DOHH2 (cell line): Measurements from ENCODE around the gene PKHD1.

Source experiments
- H3F3A ChIP-seq: fragments of 200-600 bp; sonication (generic), shearing (Covaris generic); 2 replicates; pipeline ENCODE4 v1.6.0; 2016; ENCODE audit warnings: antibody characterized with exemption, mild to moderate bottlenecking; ENCODE audit not compliant: control insufficient read depth, insufficient read depth
- H3K27ac ChIP-seq: fragments of 200-600 bp; sonication (generic); 2 replicates; pipeline ENCODE4 v1.5.1; 2014; ENCODE audit warnings: low read depth, mild to moderate bottlenecking, low read length, moderate library complexity
- H3K27me3 ChIP-seq: fragments of 200-600 bp; sonication (generic); 2 replicates; pipeline ENCODE4 v1.6.1; 2014; ENCODE audit warnings: mild to moderate bottlenecking, low read length, mixed read lengths; ENCODE audit not compliant: control insufficient read depth
- H3K36me3 ChIP-seq: fragments of 200-600 bp; sonication (generic); 2 replicates; pipeline ENCODE4 v1.6.1; 2014; ENCODE audit warnings: mild to moderate bottlenecking, low read length, moderate library complexity, mixed read lengths; ENCODE audit not compliant: control insufficient read depth
- H3K4me1 ChIP-seq: fragments of 200-600 bp; sonication (generic); 2 replicates; pipeline ENCODE4 v1.6.1; 2014; ENCODE audit warnings: mild to moderate bottlenecking, low read length, mixed read lengths; ENCODE audit not compliant: control insufficient read depth
- H3K4me2 ChIP-seq: fragments of 200-600 bp; sonication (generic); 2 replicates; pipeline ENCODE4 v1.6.0; 2014; ENCODE audit warnings: mild to moderate bottlenecking, low read length, moderate library complexity
- H3K4me3 ChIP-seq: fragments of 200-600 bp; sonication (generic); 2 replicates; pipeline ENCODE4 v1.5.1; 2014; ENCODE audit warnings: mild to moderate bottlenecking, low read length, mixed read lengths
- H3K79me2 ChIP-seq: fragments of 200-600 bp; sonication (generic); 2 replicates; pipeline ENCODE4 v1.6.1; 2014; ENCODE audit warnings: mild to moderate bottlenecking, low read length, mixed read lengths; ENCODE audit not compliant: control insufficient read depth
- H3K9me2 ChIP-seq: fragments of 200-600 bp; sonication (generic); replicated peaks from 2 replicates; pipeline ENCODE4 v1.6.1; 2014; ENCODE audit warnings: mild to moderate bottlenecking, low read length, mixed read lengths; ENCODE audit not compliant: control insufficient read depth
- H3K9me3 ChIP-seq: fragments of 200-600 bp; sonication (generic); 2 replicates; pipeline ENCODE4 v1.6.1; 2014; ENCODE audit warnings: antibody characterized with exemption, low read length, mixed read lengths; ENCODE audit not compliant: control insufficient read depth, insufficient read depth
- H4K20me1 ChIP-seq: fragments of 200-600 bp; sonication (generic); 2 replicates; pipeline ENCODE4 v1.6.0; 2014; ENCODE audit warnings: low read depth, mild to moderate bottlenecking, antibody characterized with exemption, low read length, moderate library complexity; ENCODE audit not compliant: control insufficient read depth, insufficient read depth
- CTCF ChIP-seq: fragments of 200-600 bp; sonication (generic); IDR thresholded peaks from one replicate; pipeline ENCODE4 v1.5.1; 2014; ENCODE audit warnings: antibody characterized with exemption, mild to moderate bottlenecking, low read depth, low read length; ENCODE audit not compliant: poor library complexity, severe bottlenecking
- EZH2phosphoT487 ChIP-seq: fragments of 200-600 bp; sonication (generic); IDR thresholded peaks from 2 replicates; pipeline ENCODE4 v1.6.1; 2017; ENCODE audit warnings: borderline replicate concordance, mild to moderate bottlenecking, antibody characterized with exemption, low read length, moderate library complexity, mixed read lengths

Gene PKHD1

GRCh38 chr6:51846531-51846930, 240.9 kb downstream of the PKHD1 start:
- Histone ChIP-seq H4K20me1 (no peaks in the 10 kb centered on the region), H3K4me3 (no peak overlapping the region), H3F3A (no peaks in the 10 kb centered on the region), H3K36me3 (no peaks in the 10 kb centered on the region), H3K4me1 (no peaks in the 10 kb centered on the region), H3K9me2 (no peaks in the 10 kb centered on the region), H3K9me3 (no peaks in the 10 kb centered on the region), H3K79me2 (no peaks in the 10 kb centered on the region), H3K4me2 (no peak overlapping the region), H3K27me3 (no peaks in the 10 kb centered on the region), H3K27ac (no peak overlapping the region)
- TF ChIP-seq EZH2phosphoT487: no peak
- TF ChIP-seq CTCF: no peak

DNA sequence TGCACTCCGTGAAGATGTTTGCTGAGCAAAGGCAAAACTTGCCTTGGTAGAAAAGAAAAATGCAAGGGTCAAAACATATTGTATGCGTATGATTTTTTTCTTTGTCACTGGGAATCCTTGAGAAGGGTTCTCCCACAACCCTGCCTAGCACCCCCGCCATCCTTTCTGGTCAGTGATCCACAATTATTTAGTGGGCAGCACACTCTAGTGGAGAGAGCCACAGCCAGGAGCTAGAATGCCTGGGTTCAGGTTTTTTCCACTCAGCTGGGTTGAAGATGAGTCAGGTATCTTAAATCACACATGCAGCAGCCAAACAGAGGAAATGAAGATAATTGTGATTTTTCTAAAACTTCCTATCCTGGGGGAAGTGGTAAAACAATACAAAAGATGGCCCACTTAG, 243.1 kb downstream of the PKHD1 start:
- no peak overlapping the region for H3K27ac ChIP-seq
- no peak overlapping the region for H3K4me3 ChIP-seq
- TF ChIP-seq CTCF: peak; percentile 24
- no peak for TF ChIP-seq EZH2phosphoT487
- H3K79me2 ChIP-seq: no peaks in the 10 kb centered on the region
- no peaks in the 10 kb centered on the region for H3K27me3 ChIP-seq
- H3K4me1 ChIP-seq: no peaks in the 10 kb centered on the region
- no peaks in the 10 kb centered on the region for H4K20me1 ChIP-seq
- H3K36me3 ChIP-seq: no peaks in the 10 kb centered on the region
- H3K9me3 ChIP-seq: no peaks in the 10 kb centered on the region
- H3K4me2 ChIP-seq: no peak overlapping the region
- H3K9me2 ChIP-seq: no peaks in the 10 kb centered on the region
- H3F3A ChIP-seq: no peaks in the 10 kb centered on the region

- no peaks in the 10 kb centered on the region for H4K20me1 ChIP-seq
- no peaks in the 10 kb centered on the region for H3K36me3 ChIP-seq
- no peaks in the 10 kb centered on the region for H3K9me2 ChIP-seq
- no peak overlapping the region for H3K4me3 ChIP-seq
- TF ChIP-seq CTCF (no peak), EZH2phosphoT487 (no peak)
- no peak overlapping the region for H3K4me2 ChIP-seq
- no peaks in the 10 kb centered on the region for H3K4me1 ChIP-seq
- H3F3A ChIP-seq: no peaks in the 10 kb centered on the region
- no peaks in the 10 kb centered on the region for H3K79me2 ChIP-seq
- H3K27me3 ChIP-seq: no peaks in the 10 kb centered on the region
- no peak overlapping the region for H3K27ac ChIP-seq
- no peaks in the 10 kb centered on the region for H3K9me3 ChIP-seq
Observed at GRCh38 chr6:51843456-51844056, 243.9 kb downstream of the PKHD1 start.
